SJSA1 (cell line): ENCODE data around the gene TLN1. TPM values are rescaled to one million over a fixed set of nuclear protein-coding genes. Genes with fewer than 3 reads are reported as not detected.

Experiments
- DNase-seq, 2 experiments: peaks; one replicate each; pipeline ENCODE4 v3.0.0-alpha.2; 2015 to 2020; ENCODE audit warnings: low spot score in 2 of 2, low read depth in 1 of 2
- H3K27ac ChIP-seq: fragments of 250-450 bp; sonication (Bioruptor Pico); 2 replicates; pipeline ENCODE4 v1.5.1; 2020; ENCODE audit warnings: mild to moderate bottlenecking, moderate library complexity
- H3K27me3 ChIP-seq: fragments of 250-450 bp; sonication (Bioruptor Pico); replicated peaks from 2 replicates; pipeline ENCODE4 v1.5.1; 2020; ENCODE audit warnings: mild to moderate bottlenecking, moderate library complexity
- H3K36me3 ChIP-seq: fragments of 250-450 bp; sonication (Bioruptor Pico); 2 replicates; pipeline ENCODE4 v1.5.1; 2020; ENCODE audit warnings: mild to moderate bottlenecking
- H3K4me1 ChIP-seq: fragments of 250-450 bp; sonication (Bioruptor Pico); replicated peaks from 2 replicates; pipeline ENCODE4 v1.6.1; 2021; ENCODE audit warnings: mild to moderate bottlenecking
- H3K4me3 ChIP-seq: fragments of 250-450 bp; sonication (Bioruptor Pico); 2 replicates; pipeline ENCODE4 v1.5.1; 2020; ENCODE audit warnings: mild to moderate bottlenecking
- H3K9me3 ChIP-seq: fragments of 250-450 bp; sonication (Bioruptor Pico); replicated peaks from 2 replicates; pipeline ENCODE4 v1.5.1; 2020; ENCODE audit warnings: mild to moderate bottlenecking
- total RNA-seq: library from RNA; depleted of rRNA; stranded (reverse); fragments of >200 nt; shearing (Covaris generic); gene quantifications from 2 replicates; pipeline ENCODE4 v1.2.3, GENCODE V29; 2014

The TLN1 gene
- total RNA-seq, 1 experiment from 2014 or later: 213 TPM

DNA sequence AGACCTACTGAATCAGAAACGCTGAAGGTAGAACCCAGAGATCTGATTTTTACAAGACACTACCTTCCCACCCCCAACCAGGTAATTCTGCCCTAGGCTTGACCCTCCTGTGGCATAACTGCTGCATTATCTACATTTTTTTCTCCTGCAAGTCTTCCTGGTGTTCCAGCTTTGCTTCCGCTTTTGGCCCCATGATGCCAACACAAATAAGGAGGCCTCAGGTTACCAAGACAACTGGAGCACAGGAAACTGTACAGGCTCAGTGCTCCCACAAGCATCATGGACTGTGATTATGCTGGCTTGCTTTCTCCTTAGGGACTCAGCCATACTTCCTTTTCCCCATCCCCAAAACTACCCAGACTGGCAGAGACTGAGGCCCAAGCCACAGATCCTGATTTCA lies 28.7 kb upstream of the TLN1 start:
- DNase-seq: peak in 1 of 2 experiments; percentile 2
- Histone ChIP-seq H3K9me3 (no peaks in the 10 kb centered on the region), H3K27ac (no peak overlapping the region)

GRCh38 chr9:35759795-35760194 lies 27.8 kb upstream of the TLN1 start:
- H3K9me3 ChIP-seq: no peaks in the 10 kb centered on the region
- H3K36me3 ChIP-seq: no peaks in the 10 kb centered on the region
- no peaks in the 10 kb centered on the region for H3K27me3 ChIP-seq
- no peak overlapping the region for H3K4me3 ChIP-seq
- H3K27ac ChIP-seq: no peak overlapping the region
- DNase-seq: no peak
- no peaks in the 10 kb centered on the region for H3K4me1 ChIP-seq

More for the DNA sequence above, 28.7 kb upstream of the TLN1 start:
- Histone ChIP-seq H3K4me1 (no peaks in the 10 kb centered on the region), H3K27me3 (no peaks in the 10 kb centered on the region), H3K36me3 (no peaks in the 10 kb centered on the region), H3K4me3 (no peak overlapping the region)

DNA sequence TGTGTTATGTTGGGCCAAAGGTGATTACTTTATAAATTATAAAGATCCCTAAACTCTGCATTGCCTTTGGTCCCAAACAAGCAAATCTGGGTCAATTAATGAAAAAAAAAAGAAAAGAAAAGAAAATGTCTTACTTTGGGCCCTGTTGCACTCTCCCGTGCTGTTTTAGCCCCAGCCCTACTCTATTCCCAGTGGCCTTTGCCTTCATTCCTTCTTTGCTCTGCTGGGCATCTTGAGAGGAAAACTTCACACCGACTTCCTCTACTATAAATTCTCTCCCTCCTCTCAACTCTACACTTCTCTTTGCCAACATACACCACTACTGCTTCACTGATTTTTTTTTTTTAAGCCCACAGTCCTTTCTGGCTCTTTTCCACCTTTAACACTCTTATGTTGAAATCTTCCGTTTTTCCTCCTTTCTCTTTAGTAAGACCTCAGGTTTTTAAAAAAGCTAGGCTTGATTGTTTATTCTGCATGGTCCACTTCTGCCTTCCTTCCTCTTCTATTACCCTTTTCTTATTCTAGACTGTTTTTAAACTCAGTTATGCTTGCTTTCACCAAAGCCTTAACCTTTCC lies 26.6 kb upstream of the TLN1 start:
- DNase-seq: no peak
- no peak overlapping the region for H3K4me3 ChIP-seq
- no peak overlapping the region for H3K27ac ChIP-seq

GRCh38 chr9:35757892-35758275 lies 25.9 kb upstream of the TLN1 start:
- no peak overlapping the region for H3K27ac ChIP-seq
- H3K4me1 ChIP-seq: no peaks in the 10 kb centered on the region
- H3K27me3 ChIP-seq: no peaks in the 10 kb centered on the region
- H3K36me3 ChIP-seq: no peaks in the 10 kb centered on the region
- no peaks in the 10 kb centered on the region for H3K9me3 ChIP-seq
- no peak for DNase-seq
- H3K4me3 ChIP-seq: no peak overlapping the region

More for the DNA sequence above, 26.6 kb upstream of the TLN1 start:
- Histone ChIP-seq H3K27me3 (no peaks in the 10 kb centered on the region), H3K4me1 (no peaks in the 10 kb centered on the region), H3K36me3 (no peaks in the 10 kb centered on the region), H3K9me3 (no peaks in the 10 kb centered on the region)

DNA sequence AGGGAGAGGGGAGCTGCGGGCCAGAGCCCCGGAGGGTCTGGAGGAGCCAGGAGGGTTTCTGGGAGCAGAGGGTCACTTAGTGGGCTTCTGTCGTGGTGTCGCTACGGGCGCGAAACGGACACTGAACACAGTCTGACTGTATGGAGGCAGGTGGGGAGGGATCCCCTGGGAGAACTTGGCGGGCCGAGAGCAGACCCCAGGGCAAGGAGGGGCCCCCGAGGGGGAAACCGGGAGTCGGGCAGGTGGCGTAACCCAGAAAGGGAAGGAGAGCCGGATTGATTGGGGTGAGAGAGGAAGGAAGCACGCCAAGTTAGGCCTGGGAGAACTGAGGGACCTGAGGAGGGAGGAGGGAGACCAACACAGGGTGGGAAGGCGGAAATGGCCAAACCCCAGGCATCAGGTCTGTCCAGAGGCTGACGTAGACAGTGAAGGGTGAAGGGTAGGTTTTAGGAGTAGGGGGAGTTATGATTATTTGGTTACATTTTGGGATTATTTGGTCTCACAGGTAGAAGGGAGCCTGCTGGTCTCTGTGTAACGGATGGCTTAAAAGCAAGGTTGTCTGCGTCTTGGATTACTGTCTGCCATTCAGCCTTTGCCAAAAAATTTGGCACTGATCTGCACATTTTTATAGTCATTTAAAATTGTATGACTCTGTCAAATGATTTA lies 25.4 kb upstream of the TLN1 start:
- Histone ChIP-seq H3K36me3 (no peaks in the 10 kb centered on the region), H3K9me3 (no peaks in the 10 kb centered on the region), H3K27me3 (no peaks in the 10 kb centered on the region), H3K27ac (no peak overlapping the region), H3K4me3 (no peak overlapping the region), H3K4me1 (no peaks in the 10 kb centered on the region)
- DNase-seq: no peak

DNA sequence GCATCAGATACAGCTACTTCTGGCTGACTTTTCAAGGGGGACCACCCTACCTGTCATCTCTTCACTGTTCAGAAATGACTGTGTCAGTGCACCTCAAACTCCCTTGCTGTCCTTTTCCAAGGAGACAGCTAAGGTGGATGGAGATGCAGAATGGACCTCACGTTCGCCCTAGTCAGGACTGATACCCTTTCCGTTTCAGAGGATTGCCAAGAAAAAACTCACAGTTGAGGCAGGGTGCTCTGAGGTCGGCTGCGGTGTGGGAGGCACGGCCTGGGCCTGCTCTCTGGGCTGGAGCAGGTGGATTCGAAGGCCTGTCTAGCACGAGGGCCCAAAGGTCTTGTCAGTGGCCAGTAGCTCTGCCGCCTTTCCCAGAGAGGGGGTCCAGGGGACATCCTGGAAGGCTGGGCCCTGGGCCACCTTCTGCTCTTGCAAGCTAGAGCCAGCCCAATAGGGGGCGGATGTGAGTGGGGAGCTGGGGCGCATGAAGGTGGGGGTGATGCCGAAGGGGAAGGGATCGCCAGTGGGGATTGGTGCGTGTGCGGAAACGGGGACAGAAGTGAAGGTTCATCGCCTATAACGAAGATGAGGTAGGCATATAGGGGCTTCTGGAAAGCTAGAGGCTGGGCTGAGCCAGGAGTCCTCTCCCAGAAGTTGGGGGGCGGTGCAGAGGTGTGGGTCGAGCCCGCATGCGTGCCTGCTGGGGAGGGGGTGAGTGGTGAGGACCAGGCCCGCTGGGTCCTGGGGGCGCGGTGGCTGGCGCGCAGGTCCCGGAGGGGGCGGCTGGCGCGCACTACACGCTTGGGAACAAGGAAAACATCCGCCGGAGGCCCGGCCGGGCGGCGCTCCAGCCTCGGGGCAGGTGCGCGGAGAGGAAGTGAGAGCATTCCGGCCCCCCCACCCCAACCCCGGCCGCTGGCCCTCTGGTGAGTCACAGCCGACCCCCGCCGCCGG lies 24.6 kb upstream of the TLN1 start:
- Histone ChIP-seq H3K27ac (no peak overlapping the region), H3K4me1 (no peaks in the 10 kb centered on the region), H3K9me3 (no peaks in the 10 kb centered on the region), H3K27me3 (no peaks in the 10 kb centered on the region), H3K36me3 (no peaks in the 10 kb centered on the region), H3K4me3 (no peak overlapping the region)
- DNase-seq: no peak

DNA sequence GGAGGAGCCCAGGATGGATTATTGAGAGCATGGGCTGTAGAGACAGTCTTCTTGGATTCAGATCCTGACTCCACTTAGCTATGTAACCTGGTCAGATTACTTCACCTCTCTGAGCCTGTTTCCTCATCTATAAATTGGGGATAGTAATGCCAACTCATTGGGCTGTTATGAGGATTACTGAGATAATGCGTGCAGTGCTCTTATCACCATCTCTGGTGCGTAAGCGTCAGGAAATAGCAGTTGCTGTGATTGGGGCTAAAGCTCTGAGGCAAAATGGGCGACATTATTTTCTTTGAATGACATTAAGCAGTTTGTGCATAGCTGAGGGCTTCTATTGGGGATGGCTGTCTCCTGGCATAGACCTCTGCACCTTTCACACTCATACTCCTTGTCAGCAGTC lies 23.1 kb upstream of the TLN1 start:
- Histone ChIP-seq H3K4me1 (peaks cover 1% of the 10 kb centered on the region), H3K27me3 (no peaks in the 10 kb centered on the region), H3K36me3 (no peaks in the 10 kb centered on the region), H3K27ac (no peak overlapping the region), H3K4me3 (no peak overlapping the region), H3K9me3 (no peaks in the 10 kb centered on the region)
- DNase-seq: no peak

DNA sequence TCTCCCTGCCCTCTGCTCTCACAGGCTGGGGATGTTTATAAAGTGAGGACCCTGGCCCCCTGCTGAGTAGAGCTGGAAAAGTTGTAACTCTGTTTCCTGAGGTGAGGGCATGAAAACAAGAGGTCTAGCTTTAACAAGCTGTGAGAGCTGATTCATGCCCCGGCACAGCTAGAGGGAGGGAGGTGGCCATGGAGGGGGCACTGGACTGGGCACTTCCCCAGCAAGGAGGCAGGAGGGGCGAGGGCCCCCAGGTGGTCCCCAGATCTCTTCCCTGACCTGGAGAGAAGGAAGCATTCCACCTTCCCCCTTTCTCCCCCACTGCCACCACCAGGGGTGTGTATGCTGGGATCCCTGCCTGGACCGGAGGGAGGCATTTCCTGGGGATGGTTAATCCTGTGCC lies 22.3 kb upstream of the TLN1 start, which contains the start of gene MSMP:
TSS of gene MSMP (minus strand) at position 13 of the 400 bp plus-strand sequence. CDS start 147 bp downstream, outside the sequence.
- H3K36me3 ChIP-seq: peaks cover 1% of the 10 kb centered on the region; the same call in 1 of the 2 replicates
- DNase-seq: no peak
- no peak within 1 kb of the TSS for H3K27ac ChIP-seq
- no peaks in the 10 kb centered on the region for H3K9me3 ChIP-seq
- H3K27me3 ChIP-seq: no peaks in the 10 kb centered on the region
- H3K4me1 ChIP-seq: peaks cover 6% of the 10 kb centered on the region
- H3K4me3 ChIP-seq: no peak within 1 kb of the TSS

DNA sequence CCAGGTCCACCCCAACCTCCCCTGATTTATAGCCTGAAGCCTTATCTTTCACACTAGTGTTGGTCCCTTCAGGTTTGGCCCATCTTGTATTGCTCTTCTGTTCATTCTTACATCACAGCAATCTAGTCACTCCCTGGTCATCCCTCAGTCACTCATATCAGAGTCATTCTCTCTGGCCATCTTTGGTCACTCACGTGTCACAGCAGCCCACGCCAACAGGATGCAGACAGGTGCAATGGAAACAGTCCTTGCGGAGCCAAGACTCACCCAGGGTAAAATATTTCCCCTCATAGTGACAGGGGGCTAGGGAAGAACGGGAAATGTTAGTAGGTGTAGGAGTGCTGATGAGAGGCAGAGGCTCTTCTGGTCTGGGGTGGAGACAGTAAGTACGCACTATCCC lies 21.5 kb upstream of the TLN1 start:
- peaks cover 6% of the 10 kb centered on the region for H3K36me3 ChIP-seq
- H3K9me3 ChIP-seq: no peaks in the 10 kb centered on the region
- no peak overlapping the region for H3K27ac ChIP-seq
- H3K4me1 ChIP-seq: peaks cover 6% of the 10 kb centered on the region
- H3K4me3 ChIP-seq: no peak overlapping the region
- H3K27me3 ChIP-seq: no peaks in the 10 kb centered on the region
- DNase-seq: no peak

GRCh38 chr9:35750256-35750531 lies 18.2 kb upstream of the TLN1 start:
- H3K4me1 ChIP-seq: peaks cover 21% of the 10 kb centered on the region
- no peaks in the 10 kb centered on the region for H3K9me3 ChIP-seq
- H3K36me3 ChIP-seq: peaks cover 6% of the 10 kb centered on the region
- peak overlapping the region; percentile 95; the same call in 1 of the 2 replicates for H3K4me3 ChIP-seq
- no peak for DNase-seq
- no peak overlapping the region for H3K27ac ChIP-seq
- no peaks in the 10 kb centered on the region for H3K27me3 ChIP-seq

DNA sequence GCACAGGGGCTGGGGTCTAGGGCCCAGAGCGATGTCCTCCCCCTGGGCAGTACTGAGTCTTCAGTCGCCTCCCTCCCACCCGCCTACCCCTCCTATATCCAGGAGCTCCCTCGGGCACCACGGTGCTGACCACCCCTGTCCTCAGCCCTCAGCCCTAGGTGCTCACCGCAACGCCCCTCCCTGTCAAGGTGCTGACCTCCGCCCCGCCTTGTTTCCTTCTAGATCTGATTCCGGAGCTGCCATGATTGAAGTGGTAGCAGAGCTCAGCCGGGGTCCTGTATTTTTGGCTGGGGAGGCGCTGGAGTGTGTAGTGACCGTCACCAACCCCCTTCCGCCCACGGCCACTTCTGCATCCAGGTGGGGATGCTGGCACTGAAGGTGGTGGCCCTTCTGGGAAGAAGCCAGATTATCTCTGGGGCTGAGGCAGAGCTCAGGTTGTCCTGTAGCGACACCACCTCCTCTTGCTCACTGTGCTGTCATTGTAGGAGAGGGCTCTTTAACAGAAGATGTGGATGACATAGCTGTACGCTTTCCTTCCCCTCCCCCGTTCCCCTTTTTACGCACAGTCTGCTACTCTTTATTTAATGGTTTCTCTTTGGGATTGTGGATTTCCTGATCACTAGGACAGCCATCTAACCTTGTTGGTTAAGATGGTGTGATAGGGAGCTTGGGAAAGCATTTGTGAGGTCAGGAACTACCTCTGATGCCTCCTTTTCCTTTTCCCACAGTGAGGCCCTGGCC lies 17.7 kb upstream of the TLN1 start:
- H3K36me3 ChIP-seq: peaks cover 6% of the 10 kb centered on the region
- H3K27ac ChIP-seq: peak overlapping the region; percentile 83
- peak in 1 of 2 experiments; percentile 2 for DNase-seq
- H3K4me1 ChIP-seq: peaks cover 21% of the 10 kb centered on the region
- H3K27me3 ChIP-seq: no peaks in the 10 kb centered on the region
- H3K9me3 ChIP-seq: no peaks in the 10 kb centered on the region
- H3K4me3 ChIP-seq: peak overlapping the region; percentile 95

DNA sequence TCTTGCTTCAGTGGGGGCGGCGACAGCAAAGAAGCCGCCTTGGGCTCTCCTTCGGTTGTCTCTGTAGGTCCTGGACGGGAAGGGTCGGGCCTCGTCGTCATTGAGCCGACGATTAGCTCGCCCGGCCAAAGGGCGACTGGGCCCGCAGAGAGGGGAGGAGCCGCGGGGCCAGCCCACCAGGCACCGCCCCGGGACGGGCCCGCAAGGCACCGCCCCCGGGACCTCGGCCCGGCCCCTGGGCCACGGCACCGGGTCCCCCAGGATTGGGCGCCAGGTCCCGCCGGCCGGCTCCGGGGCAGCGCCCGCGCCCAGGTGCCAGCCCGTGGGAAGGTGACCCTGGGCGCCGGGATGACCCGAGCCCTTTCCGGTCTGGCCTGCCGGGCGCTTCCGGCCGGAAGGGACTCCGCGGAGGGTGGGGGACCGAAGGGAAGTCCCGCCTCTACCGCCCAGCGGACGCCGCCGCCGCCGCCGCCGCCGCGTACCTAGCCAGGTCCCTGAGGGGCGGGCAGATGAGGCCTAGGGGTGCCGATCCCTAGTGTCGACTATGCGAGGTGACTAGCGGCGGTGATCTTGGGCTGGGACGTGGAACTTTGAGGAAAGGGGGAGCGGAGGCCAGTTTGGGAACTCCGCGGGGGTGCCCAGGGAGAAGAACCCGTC lies 17.0 kb upstream of the TLN1 start, which contains the start of the genes GBA2 and RGP1:
TSS of gene GBA2 (minus strand) at position 371 of the 657 bp plus-strand sequence. CDS start 524 bp downstream, outside the sequence.
TSS of gene RGP1 (plus strand) at position 430 of the 657 bp plus-strand sequence. CDS start 469 bp downstream, outside the sequence.
- Histone ChIP-seq H3K36me3 (peaks cover 13% of the 10 kb centered on the region), H3K27me3 (no peaks in the 10 kb centered on the region), H3K27ac (peak within 1 kb of the TSS; percentile 83), H3K4me1 (peaks cover 21% of the 10 kb centered on the region), H3K9me3 (no peaks in the 10 kb centered on the region), H3K4me3 (peak within 1 kb of the TSS; percentile 95)
- DNase-seq: peak; percentile 46 to 59
